ENCODE results near the gene MTRF1L. TPM values are rescaled to one million over a fixed set of nuclear protein-coding genes. Genes with fewer than 3 reads are reported as not detected.

MTRF1L gene
- total and polyA plus RNA-seq, 2 of the 8 experiments (the other 6 are each of a cell fraction or from before 2014, with no cell fraction given) = 4.5 to 26.5 TPM

DNA sequence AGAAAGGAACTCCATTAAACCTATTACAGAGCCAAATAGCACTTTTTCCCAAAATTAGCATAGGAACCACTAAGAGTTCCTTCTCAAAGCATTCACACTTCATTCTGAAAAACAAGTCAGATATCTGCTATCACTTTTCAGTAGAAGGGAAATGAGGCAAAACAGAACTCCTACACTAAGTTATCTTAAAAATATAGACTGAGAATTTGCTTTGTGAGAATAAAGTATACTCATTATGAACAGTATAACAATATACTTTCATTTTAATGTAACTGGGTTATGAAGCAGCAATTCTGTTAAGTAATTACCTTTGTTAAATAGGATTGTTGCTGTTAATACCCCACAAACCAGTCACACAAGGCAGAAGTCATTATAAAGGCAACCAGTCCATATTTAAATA lies 8.7 kb downstream of the MTRF1L start:
- Histone ChIP-seq H3K4ac (replicated peaks; ENCODE audit: insufficient read length, low read depth, low read length) (no peak overlapping the region), H2BK120ac (replicated peaks; ENCODE audit: low read depth, low read length) (no peak overlapping the region), H4K20me1 (replicated peaks in 1 of 2; ENCODE audit: control insufficient read depth in 1 of 2, insufficient read depth in 2 of 2, low read length in 2 of 2) (peaks cover 2 to 3% of the 10 kb centered on the region in 2 experiments), H3K18ac (ENCODE audit: extremely low read depth, low read length) (no peak overlapping the region), H3K27me3 (replicated peaks in 1 of 4; ENCODE audit: control insufficient read depth in 3 of 4, extremely low read depth in 1 of 4, insufficient read depth in 3 of 4, low read length in 3 of 4) (no peaks in the 10 kb centered on the region), H2AFZ (ENCODE audit: low read length) (no peak overlapping the region), H3K4me1 (replicated peaks in 1 of 4; ENCODE audit: control insufficient read depth in 3 of 4, insufficient read depth in 4 of 4, low read length in 3 of 4) (no peaks in the 10 kb centered on the region), H4K8ac (ENCODE audit: extremely low read depth, insufficient read depth, low read length) (no peak overlapping the region), H3K4me3 (ENCODE audit: extremely low read depth in 1 of 4, insufficient read depth in 2 of 4, low read depth in 3 of 4, low read length in 4 of 4) (no peak overlapping the region), H2AK5ac (ENCODE audit: low read depth, low read length) (no peak overlapping the region), H3K56ac (replicated peaks; ENCODE audit: insufficient read length, low read depth, low read length) (no peak overlapping the region), H4K5ac (ENCODE audit: insufficient read length, low read depth, low read length) (no peak overlapping the region), H3K14ac (ENCODE audit: insufficient read length) (no peak overlapping the region), H2BK12ac (ENCODE audit: low read depth, low read length) (no peak overlapping the region), H3K4me2 (ENCODE audit: insufficient read depth in 1 of 2, low read depth in 2 of 2, low read length in 2 of 2) (no peak overlapping the region), H2BK20ac (ENCODE audit: low read length) (no peak overlapping the region), H3K79me2 (ENCODE audit: control insufficient read depth in 1 of 2, insufficient read depth in 2 of 2, low read length in 2 of 2) (peaks cover 0 to 80% of the 10 kb centered on the region in 2 experiments; a peak in 3 of 4 replicates), H3K9ac (replicated peaks in 1 of 4; ENCODE audit: extremely low read depth in 1 of 4, low read depth in 3 of 4, low read length in 3 of 4) (no peak overlapping the region), H3K27ac (ENCODE audit: low read depth, low read length) (no peak overlapping the region), H3K79me1 (ENCODE audit: low read depth, low read length) (peaks cover 2% of the 10 kb centered on the region; the same call in 1 of the 2 replicates), H3K9me3 (ENCODE audit: insufficient read depth in 2 of 2, low read depth in 1 of 2, low read length in 1 of 2) (no peaks in the 10 kb centered on the region), H4K91ac (replicated peaks; ENCODE audit: insufficient read length, low read length) (no peak overlapping the region), H3K36me3 (ENCODE audit: control insufficient read depth in 2 of 4, insufficient read depth in 4 of 4, low read length in 3 of 4) (peaks cover 0 to 68% (median 22%) of the 10 kb centered on the region in 4 experiments; a peak in 6 of 8 replicates), H3K23ac (ENCODE audit: insufficient read length) (no peak overlapping the region), H3K23me2 (ENCODE audit: low read depth, low read length) (no peaks in the 10 kb centered on the region), H2BK15ac (ENCODE audit: low read length) (no peak overlapping the region), H2BK5ac (ENCODE audit: low read depth, low read length) (no peak overlapping the region)
- POLR2A ChIA-PET (ENCODE audit: partially characterized antibody) = no interaction called here
- FAIRE-seq (no peak), DNase-seq (ENCODE audit: low read depth in 1 of 2, low spot score in 2 of 2) (no peak)
- CTCF ChIA-PET (ENCODE audit: partially characterized antibody) = no interaction called here
- TF ChIP-seq CBX5 (IDR thresholded peaks at IDR 0.05; ENCODE audit: low read depth, low read length) (no peak), CHD2 (IDR thresholded peaks at IDR 0.05; ENCODE audit: low read length) (no peak), KDM5A (IDR thresholded peaks at IDR 0.05; ENCODE audit: low read length) (no peak), SRF (IDR thresholded peaks at IDR 0.05; ENCODE audit: low read depth, low read length) (no peak), SIN3A (conservative IDR thresholded peaks at IDR 0.05 in 1 of 2, IDR thresholded peaks at IDR 0.05 in 1 of 2; ENCODE audit: low read depth in 1 of 2, low read length in 2 of 2) (no peak), JUND (IDR thresholded peaks at IDR 0.05; ENCODE audit: low read length) (no peak), CREB1 (IDR thresholded peaks at IDR 0.05) (no peak), RXRA (IDR thresholded peaks at IDR 0.05; ENCODE audit: insufficient read depth, low read depth, low read length) (no peak), SP1 (IDR thresholded peaks at IDR 0.05; ENCODE audit: low read depth, low read length) (no peak), NRF1 (IDR thresholded peaks at IDR 0.05; ENCODE audit: low read depth, low read length) (no peak), CTBP2 (IDR thresholded peaks at IDR 0.05; ENCODE audit: borderline replicate concordance, insufficient read depth, insufficient read length, low read length) (no peak), EP300 (IDR thresholded peaks at IDR 0.05; ENCODE audit: borderline replicate concordance in 1 of 2, low read depth in 2 of 2, low read length in 2 of 2) (no peak), GTF2F1 (IDR thresholded peaks at IDR 0.05; ENCODE audit: borderline replicate concordance, low read depth, low read length) (no peak)
- TF ChIP-seq, protein P1, sequence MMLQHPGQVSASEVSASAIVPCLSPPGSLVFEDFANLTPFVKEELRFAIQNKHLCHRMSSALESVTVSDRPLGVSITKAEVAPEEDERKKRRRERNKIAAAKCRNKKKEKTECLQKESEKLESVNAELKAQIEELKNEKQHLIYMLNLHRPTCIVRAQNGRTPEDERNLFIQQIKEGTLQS (IDR thresholded peaks at IDR 0.05; ENCODE audit: insufficient read depth, low read depth, low read length) = no peak
- TF ChIP-seq, protein P2, sequence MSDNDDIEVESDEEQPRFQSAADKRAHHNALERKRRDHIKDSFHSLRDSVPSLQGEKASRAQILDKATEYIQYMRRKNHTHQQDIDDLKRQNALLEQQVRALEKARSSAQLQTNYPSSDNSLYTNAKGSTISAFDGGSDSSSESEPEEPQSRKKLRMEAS (IDR thresholded peaks at IDR 0.05) = no peak

Data from H1 (cell line).